ENCODE measurements around the gene PLXNA4.

Gene PLXNA4

DNA sequence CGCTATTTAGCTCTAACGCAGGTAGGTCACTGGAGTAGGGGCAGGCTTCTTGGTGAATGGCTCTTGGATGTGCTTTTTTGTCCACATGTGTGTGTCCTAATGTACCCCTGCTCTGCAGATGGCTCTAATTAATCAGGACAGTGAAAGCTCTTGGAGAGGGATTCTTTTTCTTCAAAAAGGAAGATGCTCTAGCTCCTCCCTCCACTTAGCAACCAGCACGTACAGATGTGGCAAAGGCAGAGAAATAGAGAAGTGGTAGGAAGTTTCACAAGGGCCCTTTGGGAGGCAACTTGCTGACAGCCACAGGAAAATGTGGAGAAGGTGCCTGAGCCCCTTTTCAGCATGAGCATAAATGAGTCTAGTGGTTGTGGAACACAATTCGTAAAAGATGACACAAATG, 221.7 kb downstream of the PLXNA4 start:
- no peak overlapping the region; the same call in 1 of the 2 replicates for H3K27ac ChIP-seq
- TF ChIP-seq, protein P1, sequence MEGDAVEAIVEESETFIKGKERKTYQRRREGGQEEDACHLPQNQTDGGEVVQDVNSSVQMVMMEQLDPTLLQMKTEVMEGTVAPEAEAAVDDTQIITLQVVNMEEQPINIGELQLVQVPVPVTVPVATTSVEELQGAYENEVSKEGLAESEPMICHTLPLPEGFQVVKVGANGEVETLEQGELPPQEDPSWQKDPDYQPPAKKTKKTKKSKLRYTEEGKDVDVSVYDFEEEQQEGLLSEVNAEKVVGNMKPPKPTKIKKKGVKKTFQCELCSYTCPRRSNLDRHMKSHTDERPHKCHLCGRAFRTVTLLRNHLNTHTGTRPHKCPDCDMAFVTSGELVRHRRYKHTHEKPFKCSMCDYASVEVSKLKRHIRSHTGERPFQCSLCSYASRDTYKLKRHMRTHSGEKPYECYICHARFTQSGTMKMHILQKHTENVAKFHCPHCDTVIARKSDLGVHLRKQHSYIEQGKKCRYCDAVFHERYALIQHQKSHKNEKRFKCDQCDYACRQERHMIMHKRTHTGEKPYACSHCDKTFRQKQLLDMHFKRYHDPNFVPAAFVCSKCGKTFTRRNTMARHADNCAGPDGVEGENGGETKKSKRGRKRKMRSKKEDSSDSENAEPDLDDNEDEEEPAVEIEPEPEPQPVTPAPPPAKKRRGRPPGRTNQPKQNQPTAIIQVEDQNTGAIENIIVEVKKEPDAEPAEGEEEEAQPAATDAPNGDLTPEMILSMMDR (conservative IDR thresholded peaks at IDR 0.05), result no peak

DNA sequence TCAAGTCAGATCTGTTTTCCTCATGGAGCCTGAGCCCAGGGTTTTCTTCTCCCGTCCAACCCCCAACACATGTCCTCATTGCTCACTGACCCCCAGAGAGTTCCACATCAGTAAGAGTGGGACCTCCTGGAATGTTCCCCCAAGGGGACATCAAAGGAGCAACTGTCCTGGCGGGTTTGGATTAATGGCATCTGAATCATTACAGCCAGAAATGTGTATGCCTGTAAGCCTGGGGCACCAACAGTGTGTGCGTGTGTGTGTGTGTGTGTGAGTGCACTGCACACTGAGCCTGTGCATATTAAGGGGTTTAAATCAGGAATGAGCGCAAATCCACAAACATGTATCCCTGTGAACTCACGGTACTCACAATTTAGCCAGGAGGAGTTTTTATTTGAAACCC, 222.3 kb downstream of the PLXNA4 start:
- no peak overlapping the region for H3K27ac ChIP-seq
- TF ChIP-seq, protein P1 (conservative IDR thresholded peaks at IDR 0.05), result no peak

DNA sequence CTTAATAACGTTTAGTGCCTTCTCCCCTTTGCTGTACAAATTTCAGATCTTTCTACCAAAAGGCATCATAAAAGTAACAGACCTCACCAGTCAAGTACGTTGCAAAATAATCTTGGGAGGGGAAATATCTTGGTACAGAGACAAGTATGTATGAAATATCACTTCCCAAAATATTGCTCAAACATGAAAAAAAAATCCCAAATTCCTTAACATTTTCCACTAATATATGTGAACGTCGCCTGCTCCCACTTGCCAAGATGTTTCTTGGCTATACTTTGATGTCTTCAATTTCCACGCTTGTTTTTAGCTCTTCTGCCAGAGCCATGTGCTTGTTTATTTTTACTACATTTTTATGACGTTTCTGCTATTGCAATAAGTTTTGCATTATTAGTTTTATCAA, 223.5 kb downstream of the PLXNA4 start:
- H3K27ac ChIP-seq, result no peak overlapping the region
- TF ChIP-seq, protein P1 (conservative IDR thresholded peaks at IDR 0.05), result no peak

DNA sequence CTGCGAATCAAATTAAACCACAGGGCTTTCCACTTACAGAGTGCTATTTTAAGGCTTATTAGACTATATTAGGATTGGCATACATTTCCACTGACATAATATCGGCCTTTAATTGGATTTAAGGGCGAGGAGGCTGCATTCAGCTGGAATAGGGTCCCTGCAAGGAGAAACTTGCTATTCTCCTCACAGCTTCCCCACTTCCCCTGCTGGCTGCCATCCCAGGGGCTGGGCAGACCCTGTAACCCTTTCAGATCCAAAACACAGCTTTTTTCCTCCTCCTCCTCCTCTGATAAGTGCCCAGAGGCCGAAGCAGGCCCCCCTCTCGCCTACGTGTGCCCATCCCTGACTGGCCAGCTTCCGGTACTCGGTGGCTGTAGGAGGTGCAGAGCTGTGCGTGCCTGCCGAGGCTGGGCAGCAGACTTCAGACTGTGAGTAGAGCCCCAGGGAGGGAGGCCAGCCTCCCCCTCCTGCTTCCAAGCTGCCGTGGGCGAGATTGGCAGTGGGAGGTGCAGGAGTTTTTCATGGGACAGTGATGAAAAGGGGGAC, 224.2 kb downstream of the PLXNA4 start:
- TF ChIP-seq, protein P1 (conservative IDR thresholded peaks at IDR 0.05), result no peak
- no peak overlapping the region for H3K27ac ChIP-seq

DNA sequence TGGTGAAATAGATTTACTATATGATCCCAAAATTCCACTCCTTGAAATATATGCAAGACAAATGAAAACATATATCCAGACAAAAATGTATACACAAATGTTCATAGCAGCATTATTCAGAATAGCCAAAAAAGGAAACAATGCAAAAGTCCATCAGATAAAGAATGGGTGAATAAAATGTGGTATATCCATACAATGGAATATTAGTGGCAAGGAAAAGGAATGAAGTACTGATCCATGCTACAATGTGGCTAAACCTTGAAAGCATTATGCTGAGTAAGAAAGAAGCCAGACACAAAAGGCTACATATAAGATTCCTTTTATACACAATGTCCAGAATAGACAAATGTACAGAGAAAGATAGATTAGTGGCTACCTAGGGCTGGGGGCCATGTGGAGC, 225.5 kb downstream of the PLXNA4 start:
- H3K27ac ChIP-seq, result no peak overlapping the region
- TF ChIP-seq, protein P1 (conservative IDR thresholded peaks at IDR 0.05), result no peak

DNA sequence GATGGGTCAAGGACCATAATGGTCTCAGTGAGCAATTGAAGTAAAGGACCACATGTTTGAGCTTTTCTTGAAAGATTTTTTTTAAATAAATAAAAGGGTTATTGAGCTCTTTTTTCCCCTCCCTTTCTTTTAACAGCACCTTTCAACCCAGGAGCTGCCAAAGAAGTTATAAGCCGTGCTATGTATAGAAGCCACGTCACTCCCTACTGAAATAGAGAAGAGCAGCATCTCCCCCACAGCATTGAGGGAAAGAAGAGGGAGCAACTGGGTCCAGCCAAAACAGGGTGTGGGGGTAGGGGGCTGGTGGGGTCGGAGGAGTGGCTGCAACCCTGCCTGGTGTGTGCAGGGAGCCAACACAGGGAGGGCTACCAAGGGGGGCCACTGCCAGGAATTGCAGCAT, 227.2 kb downstream of the PLXNA4 start:
- no peak overlapping the region for H3K27ac ChIP-seq
- TF ChIP-seq, protein P1 (conservative IDR thresholded peaks at IDR 0.05), result no peak

DNA sequence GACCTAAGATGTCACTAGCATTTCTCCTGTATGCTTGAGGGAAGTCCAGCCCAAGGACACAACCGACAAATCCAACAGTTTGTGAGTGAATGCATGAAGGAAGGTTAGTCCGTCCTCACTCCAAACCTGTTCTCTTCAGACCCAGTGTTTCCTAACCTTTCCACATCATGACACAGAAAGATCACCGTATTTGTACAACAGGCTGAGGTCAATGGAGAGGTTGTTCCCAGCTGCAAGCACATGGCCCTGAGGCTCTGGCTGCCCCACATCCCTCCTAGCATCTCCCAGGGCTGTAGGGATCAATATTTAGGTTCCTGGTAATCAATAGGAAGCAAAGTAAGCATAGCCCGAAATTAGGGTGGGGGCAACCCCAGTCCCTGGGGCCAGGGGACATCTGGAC, 227.9 kb downstream of the PLXNA4 start:
- TF ChIP-seq, protein P1 (conservative IDR thresholded peaks at IDR 0.05), result no peak
- H3K27ac ChIP-seq, result no peak overlapping the region
